22Rv1 (cell line): ENCODE data around the gene GAS6.

Experiments
- H3K27ac ChIP-seq: fragments of 450-650 bp; 2 replicates; pipeline ENCODE4 v1.5.1; 2017
- CTCF ChIP-seq: fragments of 450-650 bp; IDR thresholded peaks from 2 replicates; pipeline ENCODE4 v1.5.1; 2017; ENCODE audit warnings: mild to moderate bottlenecking
- ZFX ChIP-seq: fragments of 450-650 bp; IDR thresholded peaks from 2 replicates; pipeline ENCODE4 v1.6.1; 2017; ENCODE audit warnings: antibody characterized with exemption, borderline replicate concordance

Gene GAS6

GRCh38 chr13:113783200-113783881 lies 80.5 kb downstream of the GAS6 start:
- TF ChIP-seq CTCF (no peak), ZFX (no peak)
- H3K27ac ChIP-seq, result no peak overlapping the region

- TF ChIP-seq ZFX (no peak), CTCF (no peak)
- H3K27ac ChIP-seq, result no peak overlapping the region
Measured at GRCh38 chr13:113782472-113782871, 81.4 kb downstream of the GAS6 start.

GRCh38 chr13:113781571-113781970 lies 82.3 kb downstream of the GAS6 start:
- H3K27ac ChIP-seq, result no peak overlapping the region
- TF ChIP-seq ZFX (no peak), CTCF (no peak)

GRCh38 chr13:113777311-113778260 lies 86.3 kb downstream of the GAS6 start:
- H3K27ac ChIP-seq, result no peak overlapping the region
- TF ChIP-seq ZFX (no peak), CTCF (no peak)

- TF ChIP-seq ZFX, result no peak
- TF ChIP-seq CTCF, result no peak
Measured at GRCh38 chr13:113776231-113777125, 87.4 kb downstream of the GAS6 start.

GRCh38 chr13:113775451-113776145 lies 88.3 kb downstream of the GAS6 start:
- no peak for TF ChIP-seq ZFX
- no peak for TF ChIP-seq CTCF
- no peak overlapping the region for H3K27ac ChIP-seq

More at GRCh38 chr13:113776231-113777125, 87.4 kb downstream of the GAS6 start:
- H3K27ac ChIP-seq, result no peak overlapping the region
